HG02981 (cell line): ENCODE data around the gene OR2AE1.
"Not testable (repeated sequence)": the region's sequence is repeated elsewhere in the genome, so short reads cannot be mapped to it uniquely, and the experiment has no call there.

Source experiments
- ATAC-seq: cut with Tn5 transposase; IDR thresholded peaks from one replicate; pipeline ENCODE4 v1.9.1; 2021; ENCODE audit warnings: mild to moderate bottlenecking, moderate library complexity; ENCODE audit not compliant: unreplicated experiment

Gene OR2AE1, protein sequence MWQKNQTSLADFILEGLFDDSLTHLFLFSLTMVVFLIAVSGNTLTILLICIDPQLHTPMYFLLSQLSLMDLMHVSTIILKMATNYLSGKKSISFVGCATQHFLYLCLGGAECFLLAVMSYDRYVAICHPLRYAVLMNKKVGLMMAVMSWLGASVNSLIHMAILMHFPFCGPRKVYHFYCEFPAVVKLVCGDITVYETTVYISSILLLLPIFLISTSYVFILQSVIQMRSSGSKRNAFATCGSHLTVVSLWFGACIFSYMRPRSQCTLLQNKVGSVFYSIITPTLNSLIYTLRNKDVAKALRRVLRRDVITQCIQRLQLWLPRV

DNA sequence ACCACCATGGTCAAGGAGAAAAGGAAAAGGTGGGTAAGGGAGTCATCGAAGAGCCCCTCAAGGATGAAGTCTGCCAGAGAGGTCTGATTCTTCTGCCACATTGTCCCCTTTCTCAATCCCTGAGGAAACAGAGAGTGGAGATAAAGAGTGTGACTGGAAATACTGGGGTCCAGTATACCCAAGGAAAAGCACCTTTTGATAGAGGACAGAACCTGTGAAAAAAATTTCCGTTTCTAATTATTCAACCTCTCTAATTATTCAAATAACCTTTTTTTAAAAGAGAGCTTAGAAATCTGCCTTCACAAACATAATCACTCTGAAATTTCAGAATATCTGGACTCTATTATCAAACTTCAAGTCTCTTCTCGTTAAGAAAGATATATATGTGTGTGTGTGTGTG, at the start of gene OR2AE1:
Gene OR2AE1 (minus strand): TSS at position 101 of the 400 bp plus-strand sequence. CDS start 0 bp downstream, at position 101.
- ATAC-seq = no peak

DNA sequence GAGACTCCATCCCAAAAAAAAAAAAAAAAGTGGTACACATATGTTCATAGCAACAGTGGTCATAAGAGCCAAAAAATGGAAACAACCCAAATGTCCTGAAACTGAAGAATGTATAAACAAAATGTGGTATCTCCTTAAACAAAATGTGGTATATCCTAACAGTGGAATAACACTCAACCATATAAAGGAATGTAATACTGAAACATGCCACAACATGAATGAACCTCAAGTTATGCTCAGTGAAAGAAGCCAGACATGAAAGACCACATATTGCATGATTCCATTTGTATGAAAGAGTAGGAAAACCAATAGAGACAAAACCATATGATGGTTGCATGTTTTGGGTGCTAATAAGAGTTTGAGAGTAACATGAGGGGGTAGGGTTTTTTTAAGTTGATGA, 49.5 kb upstream of the OR2AE1 start:
- ATAC-seq = no peak

DNA sequence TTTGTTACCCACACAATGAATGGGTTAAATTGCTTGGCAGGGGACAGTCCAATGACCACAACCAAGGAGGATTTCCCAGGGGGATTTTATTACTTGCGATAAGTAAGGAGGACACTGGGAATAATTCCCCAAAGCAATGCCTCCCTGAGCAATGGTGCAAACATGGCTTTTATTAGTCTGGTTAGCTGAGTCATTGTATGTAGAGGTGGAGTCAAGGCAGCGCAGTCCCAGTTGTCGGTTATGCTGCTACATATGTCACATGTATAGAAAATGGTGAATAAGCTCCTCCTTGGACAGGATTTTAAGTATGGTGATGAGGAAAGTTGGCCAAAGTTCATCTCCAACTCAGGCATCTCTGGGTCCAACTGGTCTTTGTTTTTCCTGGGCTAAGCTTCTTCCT, 46.4 kb upstream of the OR2AE1 start:
- no peak for ATAC-seq

DNA sequence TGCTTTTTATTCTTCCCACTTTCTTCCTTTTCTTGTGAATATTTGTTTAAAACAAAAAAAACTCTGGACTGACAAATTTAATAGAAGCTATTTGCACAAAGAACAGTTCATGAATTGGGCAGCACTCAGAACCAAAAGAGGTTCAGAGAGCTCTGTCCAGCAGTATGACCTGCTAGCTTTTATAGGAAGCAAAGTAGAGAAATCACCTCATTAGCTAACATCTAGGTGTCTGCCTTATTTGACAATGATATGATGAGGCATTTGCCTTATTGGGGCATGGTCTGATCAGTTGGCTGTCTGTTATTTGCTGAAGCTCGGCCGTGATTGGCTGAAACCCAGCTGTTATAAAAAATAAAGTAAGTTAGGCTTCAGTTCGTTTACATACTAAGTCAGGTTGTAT, 43.3 kb upstream of the OR2AE1 start:
- ATAC-seq = no peak

DNA sequence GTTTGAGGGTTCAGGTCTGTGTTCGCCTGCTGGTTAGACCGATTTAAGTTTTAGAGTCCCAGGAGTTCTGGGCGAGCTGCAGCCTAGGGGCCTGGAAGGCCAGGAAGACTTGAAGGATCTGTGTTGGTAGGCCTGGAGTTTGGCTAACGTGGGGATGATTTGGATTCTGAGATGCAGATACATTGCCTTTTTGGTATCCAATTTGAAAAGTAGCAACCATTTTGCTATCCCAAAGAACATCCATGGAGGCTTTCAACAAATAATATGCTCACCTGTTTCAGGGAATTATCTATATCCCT, 42.9 kb upstream of the OR2AE1 start:
- ATAC-seq = no peak

DNA sequence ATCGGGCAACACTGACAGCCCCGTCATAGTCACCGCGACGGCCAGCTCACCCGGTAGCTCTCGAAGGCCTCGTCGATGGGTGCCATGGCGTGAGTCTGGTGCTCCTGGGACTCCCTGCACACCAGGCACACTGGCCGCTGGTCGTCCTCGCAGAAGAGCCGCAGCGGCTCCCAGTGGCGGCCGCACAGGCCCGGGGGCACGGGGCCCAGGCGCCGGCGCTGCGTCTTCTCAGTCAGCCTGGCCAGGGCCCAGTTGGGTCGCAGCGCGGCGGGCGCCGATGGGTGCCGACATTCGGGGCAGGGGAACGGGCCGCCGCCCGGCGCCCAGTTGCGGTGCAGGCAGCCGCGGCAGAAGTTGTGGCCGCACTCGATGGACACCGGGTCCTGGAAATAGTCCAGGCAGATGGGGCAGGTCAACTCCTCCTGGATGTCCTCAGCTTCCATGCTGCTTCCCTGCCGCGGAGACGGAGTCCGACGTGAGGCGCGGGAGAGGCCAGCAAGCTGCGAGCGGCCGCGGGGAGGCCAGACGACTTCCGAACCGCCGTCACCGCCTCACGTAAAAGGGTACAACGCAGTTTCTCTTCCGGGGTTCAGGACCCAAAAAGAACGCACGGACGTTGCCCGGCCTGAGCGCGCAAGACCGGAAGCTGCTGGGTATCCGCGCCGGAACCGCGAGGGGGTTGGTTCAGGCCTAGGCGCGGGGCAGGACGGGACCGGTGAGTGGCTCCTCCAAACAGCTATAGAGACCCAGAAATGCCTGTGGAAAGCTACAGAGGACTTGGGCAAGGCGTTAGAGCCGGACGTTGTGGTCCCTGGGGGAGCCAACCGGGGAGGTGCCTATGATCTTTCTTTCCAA, 42.4 kb upstream of the OR2AE1 start, which contains the start of gene TRIM4:
Gene TRIM4 (minus strand): TSS at position 572 of the 855 bp plus-strand sequence. CDS start 129 bp downstream, at position 443.
- peak; percentile 93 for ATAC-seq

DNA sequence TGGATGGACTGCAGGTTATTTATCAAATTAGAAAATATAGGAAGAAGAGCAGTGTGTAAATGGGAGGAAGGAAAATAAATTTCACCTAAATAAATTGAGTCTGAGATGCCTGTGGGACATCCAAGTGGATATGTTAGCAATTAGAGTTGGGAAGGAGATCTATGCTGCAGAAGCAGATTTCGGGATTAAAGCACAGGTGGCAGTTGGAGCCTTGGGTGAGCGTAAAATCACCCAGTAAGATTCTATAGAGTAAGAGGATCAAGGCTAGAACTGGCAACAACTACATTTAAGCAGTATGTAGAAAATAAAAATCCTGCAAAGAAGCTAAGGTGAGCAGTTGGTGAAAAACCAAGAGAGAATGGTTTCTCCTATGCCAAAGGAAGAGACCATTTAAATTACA, 34.1 kb upstream of the OR2AE1 start:
- no peak for ATAC-seq

DNA sequence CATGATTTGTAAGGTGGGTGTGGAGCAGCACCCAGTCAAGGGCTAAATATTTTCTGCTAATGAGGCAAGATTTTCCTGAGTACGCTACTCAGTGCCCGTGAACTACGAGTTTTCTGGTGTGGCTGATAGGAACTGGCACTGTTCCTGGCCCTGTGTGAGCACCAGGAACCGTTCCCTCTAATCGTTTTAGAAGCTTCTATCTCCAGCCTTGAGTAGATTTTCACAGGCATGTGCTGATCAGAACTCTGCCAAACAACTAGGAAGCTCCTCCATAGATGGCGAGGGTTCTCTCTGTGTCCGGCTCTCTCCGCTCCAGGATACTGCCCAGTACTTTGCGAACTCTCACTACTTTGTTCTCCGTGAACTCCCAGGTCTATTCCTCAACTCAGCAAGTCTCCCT, 24.7 kb upstream of the OR2AE1 start:
- ATAC-seq = no peak

DNA sequence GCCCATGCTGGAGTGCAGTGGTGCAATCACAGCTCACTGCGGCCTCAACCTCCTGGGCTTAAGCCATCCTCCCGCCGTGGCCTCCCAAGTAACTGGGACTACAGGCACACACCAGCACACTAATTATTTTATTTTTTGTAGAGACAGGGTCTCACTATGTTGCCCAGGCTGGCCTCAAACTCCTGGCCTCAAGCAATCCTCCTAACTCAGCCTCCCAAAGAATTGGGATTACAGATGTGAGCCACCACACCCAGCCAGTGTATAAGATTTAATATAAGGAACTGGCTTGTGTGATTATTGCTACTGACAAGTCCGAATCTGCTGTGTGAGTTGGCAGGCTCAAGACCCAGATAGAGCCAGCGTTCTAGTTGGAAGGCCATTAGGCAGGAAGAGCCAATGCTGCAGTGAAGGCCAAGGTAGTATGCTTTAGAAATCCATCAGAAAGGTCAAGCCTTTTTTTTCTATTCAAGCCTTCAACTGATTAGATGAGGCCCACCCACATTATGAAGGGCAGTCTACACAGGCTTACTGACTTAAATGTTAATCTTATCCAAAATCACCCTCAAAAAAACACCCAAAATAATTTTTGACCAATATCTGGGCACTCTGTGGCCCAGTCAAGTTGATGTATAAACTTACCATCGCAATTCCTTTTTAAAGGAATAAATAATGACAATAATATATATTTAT, 23.1 kb upstream of the OR2AE1 start:
- ATAC-seq = no peak

DNA sequence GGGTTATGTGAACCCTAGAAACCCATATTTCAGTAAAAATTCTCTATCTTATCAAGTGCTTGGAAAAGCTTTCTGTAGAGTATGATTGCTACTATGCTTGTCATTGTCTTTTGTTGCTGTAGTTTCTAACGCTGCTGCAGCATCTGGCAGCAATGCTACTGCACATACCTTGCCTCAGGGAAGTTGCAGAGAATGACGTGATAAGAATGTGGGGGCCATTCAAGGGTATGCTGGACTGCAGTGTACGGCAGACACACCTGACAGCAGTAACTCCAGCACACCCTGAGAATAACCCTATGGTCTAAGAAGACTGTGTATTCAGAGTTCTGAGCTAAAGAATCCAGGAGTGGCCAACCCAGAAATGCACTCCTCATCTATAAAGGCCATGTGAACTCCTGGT, 22.0 kb upstream of the OR2AE1 start:
- no peak for ATAC-seq

DNA sequence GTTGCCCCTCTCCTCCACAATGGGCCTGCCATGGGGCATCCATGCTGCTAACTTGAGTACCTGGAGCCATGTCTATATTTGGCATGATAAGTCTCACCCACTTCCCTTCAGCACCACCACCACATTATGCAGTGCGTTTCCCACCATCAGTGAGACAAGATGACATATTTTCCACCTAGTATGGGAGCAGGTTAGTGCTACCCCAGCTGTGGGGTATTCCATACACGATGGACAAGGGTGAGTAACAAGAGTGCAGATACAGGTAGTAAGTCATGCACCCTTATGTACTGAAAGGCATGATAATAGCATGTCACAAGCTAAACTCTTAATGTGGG, 21.2 kb upstream of the OR2AE1 start:
- ATAC-seq = no peak

DNA sequence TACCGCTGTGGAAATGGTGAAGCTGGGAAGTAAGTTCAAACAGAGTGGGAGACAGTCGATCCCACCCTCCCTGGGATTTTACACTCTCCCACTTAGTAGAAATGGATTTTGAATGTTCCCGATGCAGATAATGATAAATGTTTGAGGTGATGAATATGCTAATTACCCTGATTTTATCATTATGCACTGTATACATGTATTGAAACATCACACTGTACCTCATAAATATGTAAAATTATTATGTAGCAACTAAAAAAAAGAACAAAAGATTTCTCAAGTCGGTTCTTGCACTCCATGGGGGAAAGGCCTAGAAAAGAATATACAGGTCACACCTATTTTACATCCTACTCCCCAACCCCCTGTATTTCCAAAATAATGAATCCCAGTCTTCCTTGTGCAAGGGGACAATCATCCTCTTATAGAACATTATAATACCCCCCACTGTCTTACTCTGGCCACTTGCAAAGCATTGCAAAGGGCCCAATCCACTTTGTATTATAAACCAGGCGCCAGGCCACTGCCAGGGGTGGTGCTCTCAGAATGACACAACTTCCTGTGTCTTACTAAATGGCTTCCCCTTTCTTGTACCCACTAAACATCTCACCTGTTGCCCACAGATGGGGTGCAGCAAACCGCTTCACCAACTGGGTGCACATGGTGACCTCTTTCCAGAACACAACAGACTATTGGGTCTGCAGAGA, 20.6 kb upstream of the OR2AE1 start:
- ATAC-seq = no peak

DNA sequence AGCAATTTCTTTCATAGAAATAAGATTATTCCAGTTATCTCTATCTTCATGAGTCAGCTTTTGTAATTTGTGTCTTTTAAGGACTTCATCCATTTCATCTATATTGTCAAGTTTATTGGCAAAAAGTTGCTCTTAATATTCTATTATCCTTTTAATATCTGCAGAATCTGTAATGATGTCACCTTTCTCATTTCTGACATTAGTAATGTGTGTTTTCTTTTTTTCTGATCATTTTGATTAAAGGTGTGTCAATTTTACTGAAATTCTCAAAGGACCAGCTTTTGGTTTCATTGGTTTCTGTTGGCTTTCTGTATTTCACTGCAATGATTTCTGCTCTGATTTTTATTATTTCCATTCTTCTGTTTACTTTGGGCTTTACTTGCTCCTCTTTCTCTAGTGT, 17.9 kb upstream of the OR2AE1 start:
- ATAC-seq = no peak

DNA sequence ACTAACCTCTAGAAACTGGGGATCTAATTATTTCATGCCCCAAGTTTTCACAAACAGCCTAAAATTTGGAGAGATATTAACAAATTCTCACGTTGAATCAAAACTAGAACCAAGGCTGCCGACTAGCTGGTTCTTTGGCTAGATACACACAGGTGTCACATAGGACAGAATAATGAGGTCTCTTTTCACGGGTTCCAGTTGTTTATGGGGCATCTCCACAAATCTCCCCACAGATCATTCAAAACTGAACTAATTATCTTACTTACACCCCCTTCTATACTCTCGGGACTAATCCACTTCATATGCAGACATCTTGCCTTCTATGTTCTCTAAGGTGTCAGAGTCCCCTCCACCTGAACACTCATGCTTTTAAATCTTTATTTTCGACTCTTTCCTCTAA, 16.4 kb upstream of the OR2AE1 start:
- ATAC-seq = no peak

DNA sequence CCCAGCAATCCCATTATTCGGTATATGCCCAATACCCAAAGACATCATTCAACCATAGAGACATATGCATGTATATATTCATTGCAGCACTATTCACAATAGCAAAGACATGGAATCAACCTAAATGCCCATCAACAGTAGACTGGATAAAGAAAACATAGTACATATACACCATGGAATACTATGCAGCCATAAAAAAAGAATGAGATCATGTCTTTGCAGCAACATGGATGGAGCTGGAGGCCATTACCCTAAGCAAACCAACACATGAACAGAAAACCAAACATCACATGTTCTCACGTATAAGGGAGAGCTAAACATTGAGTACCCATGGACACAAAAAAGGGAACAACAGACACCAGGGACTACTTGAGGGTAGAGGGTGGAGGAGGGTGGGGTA, 13.5 kb upstream of the OR2AE1 start:
- not testable (repeated sequence) for ATAC-seq

DNA sequence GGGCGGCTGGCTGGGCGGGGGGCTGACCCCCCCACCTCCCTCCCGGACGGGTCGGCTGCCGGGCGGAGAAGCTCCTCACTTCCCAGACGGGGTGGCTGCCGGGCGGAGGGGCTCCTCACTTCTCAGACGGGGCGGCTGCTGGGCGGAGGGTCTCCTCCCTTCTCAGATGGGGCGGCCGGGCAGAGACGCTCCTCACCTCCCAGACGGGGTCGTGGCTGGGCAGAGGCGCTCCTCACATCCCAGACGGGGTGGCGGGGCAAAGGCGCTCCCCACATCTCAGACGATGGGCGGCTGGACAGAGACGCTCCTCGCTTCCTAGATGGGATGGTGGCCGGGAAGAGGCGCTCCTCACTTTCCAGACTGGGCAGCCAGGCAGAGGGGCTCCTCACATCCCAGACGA, 11.5 kb upstream of the OR2AE1 start:
- ATAC-seq = not testable (repeated sequence)

DNA sequence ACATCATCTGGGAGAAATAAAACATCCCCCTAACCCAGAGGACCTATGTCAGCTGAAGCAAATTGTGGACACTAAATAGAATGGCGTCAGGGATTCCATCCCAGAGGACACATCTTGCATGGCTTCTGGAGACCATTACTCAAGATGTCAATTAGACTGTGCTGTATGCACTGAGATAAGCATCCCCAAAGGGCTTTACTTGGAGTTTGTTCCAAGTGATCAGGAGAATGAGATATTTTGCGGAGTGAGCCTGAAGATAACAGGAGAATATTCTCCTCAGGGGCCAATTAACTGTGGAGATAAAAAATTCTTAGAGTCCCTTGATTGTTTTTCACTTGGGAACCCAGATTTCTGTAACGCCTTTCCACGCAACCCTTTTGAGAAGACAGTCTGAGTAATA, 4.5 kb upstream of the OR2AE1 start:
- ATAC-seq = no peak

DNA sequence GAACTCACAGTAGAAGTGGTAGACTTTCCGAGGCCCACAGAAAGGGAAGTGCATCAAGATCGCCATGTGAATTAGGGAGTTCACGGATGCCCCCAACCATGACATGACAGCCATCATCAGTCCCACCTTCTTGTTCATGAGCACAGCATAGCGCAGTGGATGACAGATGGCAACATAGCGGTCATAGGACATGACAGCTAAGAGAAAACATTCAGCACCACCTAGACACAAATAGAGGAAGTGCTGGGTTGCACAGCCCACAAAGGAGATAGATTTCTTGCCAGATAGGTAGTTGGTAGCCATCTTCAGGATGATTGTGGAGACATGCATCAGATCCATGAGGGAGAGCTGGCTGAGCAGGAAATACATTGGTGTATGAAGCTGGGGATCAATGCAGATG, 342 bp downstream of the OR2AE1 start:
- no peak for ATAC-seq

DNA sequence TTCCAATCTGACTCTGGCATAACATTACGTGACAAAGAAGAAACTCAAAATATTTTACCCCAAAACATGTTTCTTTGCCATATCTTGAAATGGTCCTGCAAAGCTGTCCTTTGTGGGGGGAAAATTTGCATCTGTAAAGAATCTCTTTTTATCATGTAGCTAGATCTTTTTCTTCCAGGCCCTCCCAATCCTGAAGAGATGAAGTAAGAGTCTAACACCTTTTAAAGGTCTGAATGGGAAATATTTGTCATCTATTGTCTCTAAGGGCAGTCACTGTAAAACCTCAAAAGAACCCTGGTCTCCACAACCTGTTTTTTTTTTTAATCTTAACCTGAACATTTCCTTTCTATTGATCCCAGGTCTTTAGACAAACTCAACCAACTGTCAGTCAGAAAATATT, 8.6 kb downstream of the OR2AE1 start:
- no peak for ATAC-seq

DNA sequence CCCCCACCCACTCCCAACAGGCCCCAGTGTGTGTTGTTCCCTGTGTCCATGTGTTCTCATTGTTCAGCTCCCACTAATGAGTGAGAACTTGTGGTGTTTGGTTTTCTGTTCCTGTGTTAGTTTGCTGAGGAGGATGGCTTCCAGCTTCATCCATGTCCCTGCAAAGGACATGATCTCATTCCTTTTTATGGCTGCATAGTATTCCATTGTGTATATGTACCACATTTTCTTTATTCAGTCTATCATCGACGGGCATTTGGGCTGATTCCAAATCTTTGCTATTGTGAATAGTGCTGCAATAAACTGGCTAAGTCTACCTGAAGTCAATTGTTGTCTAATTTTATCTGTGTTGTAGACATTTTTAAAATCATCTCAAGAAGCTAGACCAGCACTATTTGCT, 9.4 kb downstream of the OR2AE1 start:
- not testable (repeated sequence) for ATAC-seq

DNA sequence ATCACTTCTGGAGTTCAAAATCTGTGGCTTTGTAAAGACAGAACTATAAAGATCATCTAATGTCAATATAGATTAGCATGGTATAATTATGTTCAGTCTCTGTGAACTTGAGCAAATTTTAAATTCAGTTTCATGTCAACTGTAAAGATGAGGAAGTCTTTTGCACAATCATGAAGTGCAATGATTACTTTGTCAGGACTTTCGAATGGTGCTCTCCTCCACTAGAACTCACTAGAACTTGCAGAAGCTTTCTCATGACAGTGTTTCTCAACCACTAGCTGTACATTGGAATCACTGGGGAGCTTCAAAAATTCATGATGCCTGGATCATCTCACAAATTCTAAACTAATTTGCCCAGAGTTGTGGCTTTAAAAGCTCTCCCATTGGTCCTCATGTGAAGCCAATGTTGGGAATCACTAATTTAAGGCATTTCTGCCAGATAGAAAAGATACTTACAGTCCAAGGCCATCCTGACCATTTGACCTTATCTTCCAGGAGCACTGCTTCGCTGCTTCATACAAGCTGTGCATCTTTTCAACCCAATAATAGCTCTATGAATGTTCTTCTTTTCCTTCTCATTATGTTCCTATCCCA, 12.9 kb downstream of the OR2AE1 start:
- ATAC-seq = no peak
